HepG2 (cell line): Measurements from ENCODE around the gene TBRG1. TPM values are rescaled to one million over a fixed set of nuclear protein-coding genes. Genes with fewer than 3 reads are reported as not detected.
A peak's percentile ranks its signal among the peaks of the same experiment; 100 is the strongest.

Source experiments
- ATF1 ChIP-seq: IDR thresholded peaks from 2 replicates; pipeline ENCODE4 v1.6.1; 2016; ENCODE audit warnings: mild to moderate bottlenecking, control low read depth
- BATF2 ChIP-seq: sonication (generic); formaldehyde crosslinking; IDR thresholded peaks from 2 replicates; pipeline ENCODE4 v1.8.0; 2022; ENCODE audit warnings: mild to moderate bottlenecking, missing genetic modification reagents, moderate library complexity
- ERF ChIP-seq: IDR thresholded peaks from 2 replicates; pipeline ENCODE4 v1.6.1; 2018; ENCODE audit warnings: missing biosample characterization, missing genetic modification reagents
- MED8 ChIP-seq: sonication (generic); formaldehyde crosslinking; IDR thresholded peaks from 2 replicates; pipeline ENCODE4 v1.8.1; 2023; ENCODE audit warnings: mild to moderate bottlenecking, missing genetic modification reagents; ENCODE audit not compliant: insufficient replicate concordance
- RELA ChIP-seq: sonication (generic); formaldehyde crosslinking; IDR thresholded peaks from 2 replicates; pipeline ENCODE4 v1.4.0; 2020; ENCODE audit warnings: missing genetic modification reagents
- SNAPC4 ChIP-seq: sonication (generic); formaldehyde crosslinking; IDR thresholded peaks from 2 replicates; pipeline ENCODE4 v1.4.0; 2020; ENCODE audit warnings: mild to moderate bottlenecking, missing genetic modification reagents
- SOX6 ChIP-seq, 2 experiments: fragments of 450-650 bp in 1 of 2; sonication (generic) in 1 of 2; formaldehyde crosslinking in 1 of 2; IDR thresholded peaks; 2 replicates each; pipeline versions ENCODE4 v1.4.0 to v1.6.1; 2017 to 2020; ENCODE audit warnings: antibody characterized with exemption in 1 of 2, mild to moderate bottlenecking in 1 of 2, missing genetic modification reagents in 1 of 2
- ZBTB20 ChIP-seq: sonication (generic); formaldehyde crosslinking; IDR thresholded peaks from 2 replicates; pipeline ENCODE4 v1.8.1; 2023; ENCODE audit warnings: missing genetic modification reagents, low read depth, mild to moderate bottlenecking, borderline replicate concordance
- ZBTB7A ChIP-seq: sonication (generic); formaldehyde crosslinking; IDR thresholded peaks from 2 replicates; pipeline ENCODE4 v1.8.0; 2022; ENCODE audit warnings: mild to moderate bottlenecking, missing genetic modification reagents
- ZFY ChIP-seq: sonication (generic); formaldehyde crosslinking; IDR thresholded peaks from 2 replicates; pipeline ENCODE4 v1.4.0; 2020; ENCODE audit warnings: missing genetic modification reagents
- ZNF142 ChIP-seq: sonication (generic); formaldehyde crosslinking; IDR thresholded peaks from 2 replicates; pipeline ENCODE4 v1.4.0; 2020; ENCODE audit warnings: missing genetic modification reagents
- ZNF496 ChIP-seq: sonication (generic); formaldehyde crosslinking; IDR thresholded peaks from 2 replicates; pipeline ENCODE4 v1.8.1; 2023; ENCODE audit warnings: mild to moderate bottlenecking, moderate library complexity, missing genetic modification reagents; ENCODE audit not compliant: insufficient replicate concordance
- ZNF597 ChIP-seq: sonication (generic); formaldehyde crosslinking; IDR thresholded peaks from 2 replicates; pipeline ENCODE4 v1.5.0; 2020; ENCODE audit warnings: missing genetic modification reagents
- ZNF781 ChIP-seq: sonication (generic); formaldehyde crosslinking; IDR thresholded peaks from 2 replicates; pipeline ENCODE4 v1.5.1; 2020; ENCODE audit warnings: borderline replicate concordance, mild to moderate bottlenecking, missing genetic modification reagents; ENCODE audit errors: not compliant biosample characterization
- polyA plus RNA-seq, 8 experiments: library from polyadenylated mRNA; depleted of rRNA in 3 of 8; stranded (reverse) in 7 of 8; unstranded in 1 of 8; fragments of >200 nt; fragmentation: Illumina TruSeq in 4 of 8; extraction: Trizol in 4 of 8; gene quantifications; 2 replicates each; pipeline versions ENCODE4 v1.2.1 to v1.2.3, GENCODE V29; 2011 to 2016; ENCODE audit warnings: low read depth in 4 of 8, missing spikeins in 1 of 8, mixed read lengths in 1 of 8; ENCODE audit not compliant: insufficient read depth in 1 of 8
- total RNA-seq, 5 experiments: library from RNA; depleted of rRNA; stranded (reverse); fragments of >200 nt; fragmentation: Illumina TruSeq; extraction: Trizol; gene quantifications; 2 replicates each; pipeline ENCODE4 v1.2.3, GENCODE V29; 2016; ENCODE audit warnings: low read depth in 1 of 5

The TBRG1 gene
- total and polyA plus RNA-seq, 2 of the 13 experiments (the other 11 are each of a cell fraction or from before 2014, with no cell fraction given): 21.7 to 25.6 TPM

GRCh38 chr11:124673333-124674167, 50.9 kb downstream of the TBRG1 start, which contains the start of the genes SIAE and SPA17 (continued):
- TF ChIP-seq ZFY (CRISPR knock-in tag): peak; percentile 73; the same call in 1 of the 2 replicates
- TF ChIP-seq ZBTB20 (CRISPR knock-in tag): peak; percentile 63; the same call in 1 of the 2 replicates
- TF ChIP-seq SNAPC4 (CRISPR knock-in tag): peak; percentile 63; the same call in 1 of the 2 replicates
- no peak for TF ChIP-seq SOX6 (IDR thresholded peaks at IDR 0.05)
- peak; percentile 71 for TF ChIP-seq SOX6 (CRISPR knock-in tag; IDR thresholded peaks at IDR 0.05)
- no peak for TF ChIP-seq ZNF142 (CRISPR knock-in tag)
- TF ChIP-seq ZNF496 (CRISPR knock-in tag): no peak
- 0 out of 2 replicates have a peak, but pooled peaks have one; percentile 58 for TF ChIP-seq RELA
- TF ChIP-seq ZBTB7A: no peak
- TF ChIP-seq ATF1 (CRISPR knock-in tag): no peak
- TF ChIP-seq ERF (CRISPR knock-in tag): no peak; the same call in 1 of the 2 replicates
- 0 out of 2 replicates have a peak, but pooled peaks have one; percentile 29 for TF ChIP-seq BATF2 (CRISPR knock-in tag)
- TF ChIP-seq ZNF781 (CRISPR knock-in tag): peak; percentile 65
- peak; percentile 62 for TF ChIP-seq MED8
- TF ChIP-seq ZNF597 (CRISPR knock-in tag): no peak
